WERI-Rb-1 (cell line): Measurements from ENCODE around the gene CTF1.
"Not testable (repeated sequence)": the region's sequence is repeated elsewhere in the genome, so short reads cannot be mapped to it uniquely, and the experiment has no call there.

Experiments used
- DNase-seq: peaks from one replicate; pipeline ENCODE4 v3.0.0-alpha.2; 2020
- H3K27ac ChIP-seq: fragments of 250-450 bp; sonication (Bioruptor Pico); 2 replicates; pipeline ENCODE4 v1.5.1; 2020; ENCODE audit warnings: mild to moderate bottlenecking, moderate library complexity
- H3K27me3 ChIP-seq: fragments of 250-450 bp; sonication (Bioruptor Pico); 2 replicates; pipeline ENCODE4 v1.5.1; 2021; ENCODE audit warnings: mild to moderate bottlenecking, low read depth, moderate library complexity; ENCODE audit not compliant: insufficient read depth, severe bottlenecking
- H3K36me3 ChIP-seq: fragments of 250-450 bp; sonication (Bioruptor Pico); 2 replicates; pipeline ENCODE4 v1.5.1; 2020; ENCODE audit warnings: mild to moderate bottlenecking, moderate library complexity
- H3K4me3 ChIP-seq: 2 replicates; pipeline ENCODE4 v1.5.1; 2011; ENCODE audit warnings: low read depth, mild to moderate bottlenecking, control low read depth, low read length
- H3K9me3 ChIP-seq: fragments of 250-450 bp; sonication (Bioruptor Pico); 2 replicates; pipeline ENCODE4 v1.5.1; 2021; ENCODE audit warnings: mild to moderate bottlenecking, moderate library complexity; ENCODE audit not compliant: severe bottlenecking
- TF ChIP-seq, protein P1 (sequence below): IDR thresholded peaks from 2 replicates; pipeline ENCODE4 v1.5.1; 2011; ENCODE audit warnings: low read depth, mild to moderate bottlenecking, control low read depth, inconsistent platforms, low read length

The CTF1 gene

DNA sequence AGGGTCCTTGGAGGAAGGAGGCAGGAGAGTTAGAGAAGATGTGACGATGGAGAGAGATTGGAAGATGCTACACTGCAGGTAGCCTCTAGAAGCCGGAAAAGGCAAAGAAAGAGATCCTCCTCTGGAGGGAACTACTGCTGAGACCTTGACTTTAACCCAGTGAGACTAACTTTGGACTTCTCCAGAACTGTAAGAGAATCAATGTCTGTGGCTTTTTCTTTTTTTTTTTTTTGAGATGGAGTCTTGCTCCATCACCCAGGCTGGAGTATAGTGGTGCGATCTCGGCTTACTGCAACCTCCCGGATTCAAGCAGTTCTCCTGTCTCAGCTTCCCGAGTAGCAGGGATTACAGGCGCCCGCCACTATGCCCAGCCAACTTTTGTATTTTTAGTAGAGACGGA, 11.2 kb upstream of the CTF1 start:
- peaks cover 37% of the 10 kb centered on the region for H3K36me3 ChIP-seq

DNA sequence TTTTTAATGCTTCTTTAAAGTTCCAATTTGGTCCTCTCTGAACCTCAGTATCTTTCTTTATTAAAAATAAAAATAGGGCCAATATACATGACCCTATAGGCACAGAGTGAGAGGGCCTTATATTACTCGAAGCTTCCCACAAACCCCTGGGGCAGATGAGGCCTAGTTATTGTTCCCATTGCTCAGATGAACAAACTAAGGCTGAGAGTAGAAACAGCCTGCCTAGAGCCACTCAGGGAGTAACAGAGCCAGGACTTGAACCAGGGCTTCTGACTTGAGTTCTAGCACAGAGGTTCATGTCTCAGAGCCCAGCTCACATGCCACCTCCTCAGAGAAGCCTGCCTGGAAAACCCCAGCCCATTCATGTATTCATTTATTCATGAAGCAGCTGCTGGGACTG, 10.3 kb upstream of the CTF1 start:
- Histone ChIP-seq H3K36me3 (peaks cover 43% of the 10 kb centered on the region), H3K9me3 (no peaks in the 10 kb centered on the region), H3K27ac (no peak overlapping the region), H3K4me3 (no peak overlapping the region), H3K27me3 (no peaks in the 10 kb centered on the region)
- TF ChIP-seq, protein P1, sequence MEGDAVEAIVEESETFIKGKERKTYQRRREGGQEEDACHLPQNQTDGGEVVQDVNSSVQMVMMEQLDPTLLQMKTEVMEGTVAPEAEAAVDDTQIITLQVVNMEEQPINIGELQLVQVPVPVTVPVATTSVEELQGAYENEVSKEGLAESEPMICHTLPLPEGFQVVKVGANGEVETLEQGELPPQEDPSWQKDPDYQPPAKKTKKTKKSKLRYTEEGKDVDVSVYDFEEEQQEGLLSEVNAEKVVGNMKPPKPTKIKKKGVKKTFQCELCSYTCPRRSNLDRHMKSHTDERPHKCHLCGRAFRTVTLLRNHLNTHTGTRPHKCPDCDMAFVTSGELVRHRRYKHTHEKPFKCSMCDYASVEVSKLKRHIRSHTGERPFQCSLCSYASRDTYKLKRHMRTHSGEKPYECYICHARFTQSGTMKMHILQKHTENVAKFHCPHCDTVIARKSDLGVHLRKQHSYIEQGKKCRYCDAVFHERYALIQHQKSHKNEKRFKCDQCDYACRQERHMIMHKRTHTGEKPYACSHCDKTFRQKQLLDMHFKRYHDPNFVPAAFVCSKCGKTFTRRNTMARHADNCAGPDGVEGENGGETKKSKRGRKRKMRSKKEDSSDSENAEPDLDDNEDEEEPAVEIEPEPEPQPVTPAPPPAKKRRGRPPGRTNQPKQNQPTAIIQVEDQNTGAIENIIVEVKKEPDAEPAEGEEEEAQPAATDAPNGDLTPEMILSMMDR, result no peak
- no peak for DNase-seq

More for the DNA sequence above, 11.2 kb upstream of the CTF1 start:
- H3K27me3 ChIP-seq, result no peaks in the 10 kb centered on the region
- TF ChIP-seq, protein P1, result no peak
- H3K4me3 ChIP-seq, result no peak overlapping the region
- DNase-seq, result no peak
- H3K9me3 ChIP-seq, result no peaks in the 10 kb centered on the region
- H3K27ac ChIP-seq, result no peak overlapping the region

DNA sequence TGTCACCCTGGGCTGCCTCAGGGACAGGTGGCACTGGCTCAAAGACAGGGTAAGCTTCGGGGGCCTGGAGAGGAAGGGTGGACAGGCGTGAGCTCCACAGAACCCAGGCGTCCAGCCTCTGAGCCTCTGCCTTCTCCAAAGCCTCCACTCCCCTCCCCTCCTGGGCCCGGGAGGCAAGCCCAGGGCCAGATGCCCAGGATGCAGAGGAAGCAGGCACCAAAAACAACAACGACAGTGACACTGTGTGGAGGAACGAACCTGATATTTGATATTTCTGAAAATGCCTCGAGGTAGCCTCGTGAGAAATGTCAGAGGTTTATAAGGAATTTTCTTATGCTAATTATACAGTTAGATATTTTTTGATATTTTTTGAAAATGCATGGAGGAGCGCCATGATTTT, 8.5 kb upstream of the CTF1 start:
- Histone ChIP-seq H3K27me3 (no peaks in the 10 kb centered on the region), H3K36me3 (peaks cover 51% of the 10 kb centered on the region), H3K27ac (no peak overlapping the region), H3K4me3 (no peak overlapping the region), H3K9me3 (no peaks in the 10 kb centered on the region)
- TF ChIP-seq, protein P1, result no peak
- no peak for DNase-seq

DNA sequence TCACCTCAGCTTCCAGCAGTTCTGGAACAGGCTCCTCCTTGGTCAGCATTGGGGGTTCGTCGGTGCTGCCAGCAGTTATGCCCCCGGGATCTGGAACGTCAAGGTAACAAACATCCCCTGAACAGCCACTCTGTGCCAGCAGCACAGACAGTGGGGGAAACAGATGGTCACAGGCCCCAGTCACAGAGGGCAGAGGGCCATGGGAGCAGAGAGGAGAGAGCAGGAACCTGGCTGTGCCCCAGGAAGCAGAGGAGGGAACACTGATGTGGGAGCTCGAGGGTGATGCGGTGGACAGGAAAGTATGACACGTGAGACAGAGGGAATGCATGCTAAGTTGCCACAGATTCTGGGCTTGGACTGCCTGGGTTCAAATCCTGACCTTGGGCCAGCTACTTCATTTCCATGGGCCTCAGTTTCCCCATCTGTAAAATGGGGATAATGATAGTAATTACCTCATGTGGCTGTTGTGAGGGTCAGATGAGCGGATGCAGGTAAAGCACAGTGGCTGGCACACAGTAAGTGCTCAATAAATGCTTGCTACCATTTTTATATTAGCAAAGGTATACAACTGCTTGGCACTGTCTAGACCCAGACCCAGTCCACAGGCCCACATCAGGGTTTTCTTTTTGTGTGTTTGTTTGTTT, 7.4 kb upstream of the CTF1 start:
- no peaks in the 10 kb centered on the region for H3K9me3 ChIP-seq
- TF ChIP-seq, protein P1, result no peak
- DNase-seq, result no peak
- H3K27ac ChIP-seq, result no peak overlapping the region
- H3K27me3 ChIP-seq, result no peaks in the 10 kb centered on the region
- H3K4me3 ChIP-seq, result no peak overlapping the region
- peaks cover 51% of the 10 kb centered on the region for H3K36me3 ChIP-seq

DNA sequence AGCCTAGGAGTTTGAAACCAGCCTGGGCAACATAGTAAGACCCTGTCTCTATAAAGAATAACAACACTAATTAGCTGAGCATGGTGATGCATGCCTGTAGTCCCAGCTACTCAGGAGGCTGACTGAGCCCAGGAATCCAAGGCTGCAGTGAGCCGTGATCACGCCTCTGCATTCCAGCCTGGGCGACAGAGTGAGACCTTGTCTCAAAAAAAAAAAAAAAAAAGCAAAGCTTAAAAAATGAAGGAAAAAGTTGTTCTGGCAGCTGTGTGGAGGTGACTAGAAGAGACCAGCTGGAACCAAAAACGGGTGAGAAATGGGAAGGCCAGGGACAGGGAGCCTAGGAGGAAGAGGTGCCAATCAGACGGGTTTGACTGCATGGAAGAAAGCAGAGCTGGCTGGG, 6.7 kb upstream of the CTF1 start:
- Histone ChIP-seq H3K9me3 (no peaks in the 10 kb centered on the region), H3K36me3 (peaks cover 49% of the 10 kb centered on the region), H3K27me3 (no peaks in the 10 kb centered on the region), H3K27ac (no peak overlapping the region), H3K4me3 (no peak overlapping the region)
- TF ChIP-seq, protein P1, result no peak
- no peak for DNase-seq

DNA sequence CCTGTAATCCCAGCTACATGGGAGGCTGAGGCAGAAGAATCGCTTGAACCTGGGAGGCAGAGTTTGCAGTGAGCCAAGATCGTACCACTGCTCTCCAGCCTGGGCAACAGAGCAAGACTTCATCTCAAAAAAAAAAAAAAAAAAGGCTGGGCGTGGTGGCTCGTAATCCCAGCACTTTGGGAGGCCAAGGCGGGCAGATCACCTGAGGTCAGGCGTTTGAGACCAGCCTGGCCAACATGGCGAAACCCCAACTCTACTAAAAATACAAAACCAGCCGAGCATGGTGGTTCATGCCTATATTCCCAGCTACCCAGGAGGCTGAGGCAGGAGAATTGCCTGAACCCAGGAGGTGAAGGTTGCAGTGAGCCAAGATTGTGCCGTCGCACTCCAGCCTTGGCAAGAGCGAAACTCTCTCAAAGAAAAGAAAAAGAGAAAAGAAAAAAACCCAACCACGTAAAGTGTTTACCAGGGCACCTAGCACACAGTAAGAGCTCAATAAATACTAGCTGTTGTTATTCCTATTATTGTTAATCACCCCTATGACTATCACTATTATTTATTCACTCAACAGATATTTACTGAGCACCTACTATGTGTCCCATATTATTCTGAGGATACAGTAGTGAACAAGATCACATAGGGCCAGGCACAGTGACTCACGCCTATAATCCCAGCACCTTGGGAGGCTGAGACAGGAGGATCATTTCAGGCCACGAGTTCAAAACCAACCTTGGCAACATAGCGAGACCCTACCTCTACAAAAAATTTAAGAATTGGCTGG, 5.2 kb upstream of the CTF1 start:
- DNase-seq, H3K27me3 ChIP-seq, H3K27ac ChIP-seq, H3K4me3 ChIP-seq, H3K9me3 ChIP-seq: not testable (repeated sequence)
- peaks cover 40% of the 10 kb centered on the region for H3K36me3 ChIP-seq
